ENCODE data around the gene ANKRD44. TPM values are rescaled to one million over a fixed set of nuclear protein-coding genes. Genes with fewer than 3 reads are reported as not detected.

ANKRD44 gene
- polyA plus RNA-seq, 1 experiment: 14.7 TPM

DNA sequence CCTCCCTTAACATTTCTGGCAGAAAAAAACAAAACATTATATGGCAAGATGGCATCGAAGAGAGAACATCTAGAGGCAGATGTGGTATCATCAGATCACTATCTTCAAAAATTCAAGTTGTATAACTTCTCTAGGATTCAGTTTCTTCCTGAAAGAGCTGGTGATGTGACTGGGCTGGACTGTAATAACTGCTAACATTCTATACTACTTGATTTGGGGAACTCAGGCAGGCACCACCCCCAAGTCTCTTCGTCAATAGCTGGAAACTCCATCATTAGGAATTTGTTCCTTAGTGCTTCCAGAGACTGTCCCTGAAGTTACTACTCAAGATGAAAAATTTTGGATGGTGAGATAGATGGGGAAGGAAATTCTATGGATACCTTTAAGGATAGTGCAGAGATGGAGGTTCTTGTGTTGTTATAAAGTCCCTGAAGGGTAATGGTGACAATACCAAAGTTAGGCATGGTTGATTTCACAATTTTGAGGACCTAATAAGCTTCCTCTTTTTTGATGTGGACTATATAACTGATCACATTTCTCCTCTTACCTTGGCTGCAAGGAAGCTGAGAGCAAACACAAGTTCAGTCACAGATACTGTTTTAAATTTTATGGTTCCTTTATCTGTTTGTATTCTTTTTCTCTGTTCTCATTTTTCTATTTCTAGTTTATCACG lies 324.9 kb downstream of the ANKRD44 start:
- TF ChIP-seq, protein P1, sequence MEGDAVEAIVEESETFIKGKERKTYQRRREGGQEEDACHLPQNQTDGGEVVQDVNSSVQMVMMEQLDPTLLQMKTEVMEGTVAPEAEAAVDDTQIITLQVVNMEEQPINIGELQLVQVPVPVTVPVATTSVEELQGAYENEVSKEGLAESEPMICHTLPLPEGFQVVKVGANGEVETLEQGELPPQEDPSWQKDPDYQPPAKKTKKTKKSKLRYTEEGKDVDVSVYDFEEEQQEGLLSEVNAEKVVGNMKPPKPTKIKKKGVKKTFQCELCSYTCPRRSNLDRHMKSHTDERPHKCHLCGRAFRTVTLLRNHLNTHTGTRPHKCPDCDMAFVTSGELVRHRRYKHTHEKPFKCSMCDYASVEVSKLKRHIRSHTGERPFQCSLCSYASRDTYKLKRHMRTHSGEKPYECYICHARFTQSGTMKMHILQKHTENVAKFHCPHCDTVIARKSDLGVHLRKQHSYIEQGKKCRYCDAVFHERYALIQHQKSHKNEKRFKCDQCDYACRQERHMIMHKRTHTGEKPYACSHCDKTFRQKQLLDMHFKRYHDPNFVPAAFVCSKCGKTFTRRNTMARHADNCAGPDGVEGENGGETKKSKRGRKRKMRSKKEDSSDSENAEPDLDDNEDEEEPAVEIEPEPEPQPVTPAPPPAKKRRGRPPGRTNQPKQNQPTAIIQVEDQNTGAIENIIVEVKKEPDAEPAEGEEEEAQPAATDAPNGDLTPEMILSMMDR (IDR thresholded peaks at IDR 0.05; ENCODE audit: low read depth, low read length): no peak
- ChIA-PET POLR2A (no interaction called here), CTCF (interaction anchor here (1.1 kb wide), 1 partner anchor 128 kb away, joined by 6 read pairs; no protein-coding TSS in a partner anchor)
- Histone ChIP-seq H3K27ac (ENCODE audit: low read depth, low read length) (no peak overlapping the region), H3K4me3 (ENCODE audit: low read depth, low read length) (no peak overlapping the region), H3K27me3 (ENCODE audit: control insufficient read depth, insufficient read depth, low read length) (no peaks in the 10 kb centered on the region), H3K9me3 (ENCODE audit: control insufficient read depth, insufficient read depth, low read length) (peaks cover 3% of the 10 kb centered on the region)
- no peak for DNase-seq (ENCODE audit: low read depth, low spot score)

DNA sequence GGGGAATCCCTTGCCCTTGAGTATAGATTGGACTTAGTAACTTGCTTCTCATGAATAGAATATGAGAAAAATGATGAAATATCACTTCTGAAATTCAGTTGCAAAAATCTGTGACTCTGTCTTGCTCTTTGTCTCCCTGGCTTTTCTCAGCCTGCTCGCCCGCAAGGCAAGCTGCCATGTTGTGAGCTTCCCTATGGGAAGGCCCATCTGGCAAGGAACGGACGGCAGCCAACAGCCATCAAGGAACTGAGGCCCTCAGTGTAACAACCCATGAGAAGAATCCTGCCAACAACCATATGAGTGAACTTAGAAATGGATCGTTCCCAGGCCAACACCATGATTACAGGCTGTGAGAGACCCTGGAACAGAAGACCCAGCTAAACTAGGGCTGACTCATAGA lies 325.7 kb downstream of the ANKRD44 start:
- CTCF ChIA-PET: interaction anchor here (1.1 kb wide), 1 partner anchor 128 kb away, joined by 6 read pairs; no protein-coding TSS in a partner anchor

DNA sequence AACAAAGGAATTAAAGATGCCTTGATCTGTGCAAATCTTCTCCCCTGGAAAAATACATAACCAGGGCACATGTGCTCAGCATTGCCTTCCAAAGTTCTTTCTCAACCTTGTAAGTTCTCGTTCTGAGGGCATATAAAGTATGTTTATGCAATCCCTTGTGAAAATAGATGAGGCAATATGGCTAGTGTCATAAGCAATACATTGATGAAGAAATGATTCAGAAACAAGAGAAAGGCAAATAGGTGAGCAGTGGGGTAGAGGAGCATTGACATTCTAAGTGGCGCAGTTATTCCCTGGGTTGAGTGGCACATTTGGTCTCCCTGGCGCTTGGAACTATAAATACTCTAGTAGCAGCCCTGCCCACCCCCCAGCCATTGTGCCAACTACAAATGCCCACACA lies 326.6 kb downstream of the ANKRD44 start:
- Histone ChIP-seq H3K27me3 (ENCODE audit: control insufficient read depth, insufficient read depth, low read length) (no peaks in the 10 kb centered on the region), H3K27ac (ENCODE audit: low read depth, low read length) (no peak overlapping the region), H3K4me3 (ENCODE audit: low read depth, low read length) (no peak overlapping the region), H3K9me3 (ENCODE audit: control insufficient read depth, insufficient read depth, low read length) (peaks cover 3% of the 10 kb centered on the region)
- POLR2A ChIA-PET: no interaction called here
- CTCF ChIA-PET: no interaction called here
- TF ChIP-seq, protein P1 (IDR thresholded peaks at IDR 0.05; ENCODE audit: low read depth, low read length): no peak
- no peak for DNase-seq (ENCODE audit: low read depth, low spot score)

More for the DNA sequence above, 325.7 kb downstream of the ANKRD44 start:
- Histone ChIP-seq H3K4me3 (ENCODE audit: low read depth, low read length) (no peak overlapping the region), H3K27ac (ENCODE audit: low read depth, low read length) (no peak overlapping the region), H3K27me3 (ENCODE audit: control insufficient read depth, insufficient read depth, low read length) (no peaks in the 10 kb centered on the region), H3K9me3 (ENCODE audit: control insufficient read depth, insufficient read depth, low read length) (peaks cover 3% of the 10 kb centered on the region)
- TF ChIP-seq, protein P1 (IDR thresholded peaks at IDR 0.05; ENCODE audit: low read depth, low read length): no peak
- POLR2A ChIA-PET: no interaction called here
- no peak for DNase-seq (ENCODE audit: low read depth, low spot score)

DNA sequence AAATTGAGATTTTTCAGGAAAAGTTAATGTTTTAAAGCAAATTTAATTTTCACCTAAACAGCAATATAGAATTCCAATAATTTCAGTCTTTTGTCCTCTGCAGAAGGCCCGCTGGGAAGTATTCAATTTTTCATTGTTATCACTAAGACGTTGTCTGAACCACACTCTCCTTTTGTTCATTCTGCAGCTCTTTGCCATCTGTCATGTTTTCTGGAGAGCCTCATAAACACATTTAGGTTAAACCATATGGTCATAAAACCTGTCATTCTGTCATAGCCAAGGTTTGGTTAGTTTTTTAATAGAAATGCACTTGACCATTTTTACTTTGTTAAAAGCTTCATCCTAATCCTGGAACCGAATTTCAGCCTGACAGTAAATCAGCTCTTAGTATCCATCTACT lies 330.1 kb downstream of the ANKRD44 start:
- Histone ChIP-seq H3K9me3 (ENCODE audit: control insufficient read depth, insufficient read depth, low read length) (peaks cover 3% of the 10 kb centered on the region), H3K4me3 (ENCODE audit: low read depth, low read length) (no peak overlapping the region), H3K27me3 (ENCODE audit: control insufficient read depth, insufficient read depth, low read length) (no peaks in the 10 kb centered on the region), H3K27ac (ENCODE audit: low read depth, low read length) (no peak overlapping the region)
- ChIA-PET POLR2A (no interaction called here), CTCF (no interaction called here)
- DNase-seq (ENCODE audit: low read depth, low spot score): no peak
- TF ChIP-seq, protein P1 (IDR thresholded peaks at IDR 0.05; ENCODE audit: low read depth, low read length): no peak

DNA sequence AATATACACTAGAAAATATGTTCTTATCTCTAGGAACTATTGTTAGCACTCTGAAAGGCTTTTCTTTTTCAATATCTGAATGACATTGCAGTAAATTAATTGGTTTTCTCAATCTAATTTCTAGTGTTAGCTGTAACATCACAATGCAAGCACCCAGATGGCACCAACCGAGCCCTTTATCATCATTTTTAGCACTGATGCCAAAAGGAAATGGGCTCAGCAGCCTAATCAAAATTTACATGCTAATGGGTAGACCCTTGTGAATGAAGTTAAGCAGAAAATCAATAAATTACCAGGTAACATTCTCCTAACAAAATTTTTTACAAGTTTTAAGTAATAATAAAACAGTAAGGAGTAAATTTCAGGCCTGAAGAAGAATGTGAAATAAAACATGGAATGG lies 330.6 kb downstream of the ANKRD44 start:
- CTCF ChIA-PET: no interaction called here
- H3K4me3 ChIP-seq (ENCODE audit: low read depth, low read length): no peak overlapping the region
- DNase-seq (ENCODE audit: low read depth, low spot score): no peak
- H3K27ac ChIP-seq (ENCODE audit: low read depth, low read length): no peak overlapping the region
- H3K27me3 ChIP-seq (ENCODE audit: control insufficient read depth, insufficient read depth, low read length): no peaks in the 10 kb centered on the region
- POLR2A ChIA-PET: no interaction called here
- peaks cover 2% of the 10 kb centered on the region for H3K9me3 ChIP-seq (ENCODE audit: control insufficient read depth, insufficient read depth, low read length)
- TF ChIP-seq, protein P1 (IDR thresholded peaks at IDR 0.05; ENCODE audit: low read depth, low read length): no peak

Measured in AG04450 (cell line).